GM18502 (cell line): ENCODE results near the gene BCLAF1.

Experiments used
- ATAC-seq: cut with Tn5 transposase; IDR thresholded peaks from one replicate; pipeline ENCODE4 v1.9.1; 2021; ENCODE audit warnings: mild to moderate bottlenecking; ENCODE audit not compliant: unreplicated experiment, poor library complexity

Gene BCLAF1, protein sequence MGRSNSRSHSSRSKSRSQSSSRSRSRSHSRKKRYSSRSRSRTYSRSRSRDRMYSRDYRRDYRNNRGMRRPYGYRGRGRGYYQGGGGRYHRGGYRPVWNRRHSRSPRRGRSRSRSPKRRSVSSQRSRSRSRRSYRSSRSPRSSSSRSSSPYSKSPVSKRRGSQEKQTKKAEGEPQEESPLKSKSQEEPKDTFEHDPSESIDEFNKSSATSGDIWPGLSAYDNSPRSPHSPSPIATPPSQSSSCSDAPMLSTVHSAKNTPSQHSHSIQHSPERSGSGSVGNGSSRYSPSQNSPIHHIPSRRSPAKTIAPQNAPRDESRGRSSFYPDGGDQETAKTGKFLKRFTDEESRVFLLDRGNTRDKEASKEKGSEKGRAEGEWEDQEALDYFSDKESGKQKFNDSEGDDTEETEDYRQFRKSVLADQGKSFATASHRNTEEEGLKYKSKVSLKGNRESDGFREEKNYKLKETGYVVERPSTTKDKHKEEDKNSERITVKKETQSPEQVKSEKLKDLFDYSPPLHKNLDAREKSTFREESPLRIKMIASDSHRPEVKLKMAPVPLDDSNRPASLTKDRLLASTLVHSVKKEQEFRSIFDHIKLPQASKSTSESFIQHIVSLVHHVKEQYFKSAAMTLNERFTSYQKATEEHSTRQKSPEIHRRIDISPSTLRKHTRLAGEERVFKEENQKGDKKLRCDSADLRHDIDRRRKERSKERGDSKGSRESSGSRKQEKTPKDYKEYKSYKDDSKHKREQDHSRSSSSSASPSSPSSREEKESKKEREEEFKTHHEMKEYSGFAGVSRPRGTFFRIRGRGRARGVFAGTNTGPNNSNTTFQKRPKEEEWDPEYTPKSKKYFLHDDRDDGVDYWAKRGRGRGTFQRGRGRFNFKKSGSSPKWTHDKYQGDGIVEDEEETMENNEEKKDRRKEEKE

GRCh38 chr6:136289579-136290409 lies at the start of gene BCLAF1:
TSS of gene BCLAF1 (minus strand) at chr6:136289846. CDS start at chr6:136279866, 9,980 bp downstream.
- peak; percentile 93 for ATAC-seq

DNA sequence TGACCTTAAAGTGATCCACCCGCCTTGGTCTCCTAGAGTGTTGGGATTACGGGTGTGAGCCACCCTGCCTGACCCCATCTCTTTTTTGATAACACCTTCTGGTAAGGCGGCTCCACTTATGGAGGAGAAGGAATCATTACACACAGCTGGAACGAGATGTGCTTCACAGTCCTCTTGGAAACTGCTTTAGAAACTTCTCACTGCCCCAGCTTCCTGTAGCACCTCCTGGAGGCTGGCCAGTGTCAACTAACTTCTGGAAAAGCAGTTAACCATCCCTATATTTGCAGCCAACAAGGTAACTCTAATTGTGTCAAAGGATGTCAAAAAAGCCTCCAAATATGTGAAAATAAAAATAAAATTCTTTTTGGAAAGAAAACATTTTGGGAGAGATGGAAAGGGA lies 48.8 kb upstream of the BCLAF1 start:
- no peak for ATAC-seq

GRCh38 chr6:136337606-136338005 lies 48.0 kb upstream of the BCLAF1 start:
- ATAC-seq: no peak

DNA sequence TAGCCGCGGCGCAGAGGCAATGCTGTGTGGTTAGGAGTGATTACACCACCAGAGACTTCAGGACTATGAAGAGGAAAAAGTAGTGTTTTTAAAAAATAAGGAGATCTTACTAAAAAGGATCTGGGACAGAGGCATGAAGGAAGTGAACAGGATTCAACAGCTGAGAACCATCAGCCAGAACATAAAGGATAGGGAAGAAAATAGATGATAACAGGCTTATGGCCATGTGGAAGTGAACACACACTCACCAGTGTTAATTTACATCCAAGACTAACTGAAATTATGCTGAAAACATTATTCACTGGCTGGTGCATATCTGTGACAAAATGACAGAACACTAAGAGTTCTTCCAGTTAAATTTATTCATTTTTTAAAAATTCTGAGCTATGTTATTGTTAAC lies 47.5 kb upstream of the BCLAF1 start:
- ATAC-seq: no peak

DNA sequence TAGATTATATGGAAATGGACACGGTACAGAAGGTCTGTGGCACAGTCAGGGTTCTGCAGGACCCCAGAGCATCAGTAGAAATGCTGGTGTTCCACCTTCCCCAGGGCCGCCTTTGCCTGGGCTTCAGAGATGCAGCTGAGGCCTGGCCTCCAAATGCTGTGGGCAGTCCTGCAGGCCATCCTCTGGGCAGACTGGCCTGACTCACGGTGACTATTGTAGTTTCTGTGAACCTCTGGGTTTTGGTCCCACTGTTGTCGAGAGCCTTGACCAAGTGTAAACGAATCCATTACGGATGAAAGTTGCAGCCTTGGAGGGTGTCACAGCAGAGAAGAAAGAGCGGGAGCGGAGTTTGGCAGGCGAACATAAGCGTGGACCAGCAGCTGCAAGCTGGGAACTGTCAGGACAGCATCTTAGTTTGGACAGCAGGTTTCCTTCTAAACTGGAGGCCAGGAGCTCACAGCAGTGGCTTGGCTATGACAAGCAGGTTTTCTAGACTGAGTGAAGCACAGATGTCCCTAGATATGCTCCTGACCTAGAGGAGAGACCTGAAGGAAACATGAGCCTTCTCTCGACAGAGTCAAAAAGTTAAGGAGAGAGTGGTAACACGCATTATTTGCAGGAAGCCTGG lies 46.2 kb upstream of the BCLAF1 start:
- no peak for ATAC-seq

DNA sequence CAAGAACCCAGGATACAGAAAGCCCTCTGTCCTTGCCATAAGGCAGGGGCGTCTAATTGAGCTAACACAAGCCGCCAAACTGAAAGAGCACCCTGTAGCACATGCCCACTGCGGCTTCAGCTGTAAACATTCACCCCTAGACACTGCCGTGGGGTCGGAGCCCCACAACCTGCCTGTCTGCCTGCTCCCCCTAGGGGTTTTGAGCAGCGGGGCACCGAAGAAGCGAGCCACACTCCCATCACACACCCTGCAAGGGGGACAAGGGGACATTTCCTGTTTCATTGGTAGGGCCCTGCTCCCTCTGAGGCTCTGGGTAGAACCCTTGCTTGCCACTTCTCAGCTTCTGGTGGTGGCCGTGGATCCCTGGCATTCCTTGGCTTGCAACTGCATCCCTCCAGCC lies 45.2 kb upstream of the BCLAF1 start:
- ATAC-seq: no peak

GRCh38 chr6:136334465-136334846 lies 44.8 kb upstream of the BCLAF1 start:
- ATAC-seq: no peak

DNA sequence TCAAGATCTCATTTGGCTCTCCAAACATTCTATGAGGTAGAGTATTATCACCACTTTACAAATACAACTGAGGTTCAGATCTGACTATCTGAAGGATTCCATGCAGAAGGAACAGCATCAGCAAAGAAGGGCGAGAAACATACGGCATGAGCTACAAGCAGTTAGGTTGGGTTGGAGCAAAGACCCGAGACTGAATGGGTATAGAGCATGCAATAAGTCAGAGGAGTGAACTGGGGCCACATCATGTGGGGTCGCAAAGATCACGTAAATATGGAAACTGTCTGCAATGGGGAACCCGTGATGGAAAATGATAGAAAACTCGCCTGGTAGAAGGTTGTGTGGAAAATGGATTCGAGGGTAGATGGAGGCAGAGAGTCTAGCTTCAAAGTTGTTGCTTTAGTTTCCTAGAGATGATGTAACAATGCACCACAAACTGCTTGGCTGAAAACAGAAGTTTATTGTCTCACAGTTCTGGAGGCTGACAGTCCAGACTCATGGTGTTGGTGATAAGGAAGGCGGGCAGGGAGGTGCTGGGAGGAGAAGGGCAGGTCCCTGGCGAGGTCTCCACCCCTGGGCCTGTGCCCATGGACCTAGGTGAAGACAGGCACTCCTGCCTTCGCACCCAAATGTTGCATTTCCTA lies 44.3 kb upstream of the BCLAF1 start:
- ATAC-seq: no peak

GRCh38 chr6:136331461-136331860 lies 41.8 kb upstream of the BCLAF1 start:
- ATAC-seq: no peak

DNA sequence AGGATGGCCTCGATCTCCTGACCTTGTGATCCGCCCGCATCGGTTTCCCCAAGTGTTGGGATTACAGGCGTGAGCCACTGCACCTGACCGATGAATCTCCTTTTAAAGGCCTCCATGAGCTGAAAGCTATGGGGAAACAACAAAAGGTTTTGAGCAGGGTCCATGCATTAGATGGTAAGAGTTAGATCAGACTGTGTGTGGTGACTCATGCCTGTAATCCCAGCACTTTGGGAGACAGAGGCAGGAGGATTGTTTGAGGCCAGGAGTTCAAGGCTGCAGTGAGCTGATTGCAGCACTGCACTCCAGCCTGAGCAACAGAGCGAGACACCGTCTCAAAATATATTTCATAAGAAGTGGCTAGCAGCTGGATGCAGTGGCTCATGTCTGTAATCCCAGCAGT lies 41.0 kb upstream of the BCLAF1 start:
- no peak for ATAC-seq

DNA sequence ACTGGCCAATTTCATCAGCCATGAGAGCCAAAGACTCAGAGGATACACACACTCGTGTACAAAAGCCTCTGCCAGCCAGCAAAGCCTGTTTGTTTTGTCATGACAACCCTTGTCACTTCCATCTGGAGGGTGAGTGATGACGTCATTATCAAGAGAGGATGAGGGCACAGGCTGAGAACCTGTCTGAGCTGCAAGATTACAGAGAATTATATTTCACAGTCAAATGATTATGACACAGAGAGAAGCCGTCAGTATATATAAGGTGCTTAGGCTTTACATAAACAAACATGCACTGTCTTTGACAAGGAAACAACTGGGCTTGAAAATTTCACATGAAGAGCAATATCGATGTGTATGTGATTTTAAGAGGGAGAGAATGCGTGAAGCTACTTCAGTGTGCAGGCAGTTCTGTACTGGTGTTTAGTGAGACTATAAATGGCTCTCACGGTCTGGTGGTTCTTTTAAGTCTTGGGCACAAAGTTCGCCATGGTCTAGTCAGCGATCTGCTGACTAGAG lies 36.5 kb upstream of the BCLAF1 start:
- no peak for ATAC-seq

- ATAC-seq: no peak
These were observed 35.2 kb upstream of the BCLAF1 start for GRCh38 chr6:136324686-136325380.

DNA sequence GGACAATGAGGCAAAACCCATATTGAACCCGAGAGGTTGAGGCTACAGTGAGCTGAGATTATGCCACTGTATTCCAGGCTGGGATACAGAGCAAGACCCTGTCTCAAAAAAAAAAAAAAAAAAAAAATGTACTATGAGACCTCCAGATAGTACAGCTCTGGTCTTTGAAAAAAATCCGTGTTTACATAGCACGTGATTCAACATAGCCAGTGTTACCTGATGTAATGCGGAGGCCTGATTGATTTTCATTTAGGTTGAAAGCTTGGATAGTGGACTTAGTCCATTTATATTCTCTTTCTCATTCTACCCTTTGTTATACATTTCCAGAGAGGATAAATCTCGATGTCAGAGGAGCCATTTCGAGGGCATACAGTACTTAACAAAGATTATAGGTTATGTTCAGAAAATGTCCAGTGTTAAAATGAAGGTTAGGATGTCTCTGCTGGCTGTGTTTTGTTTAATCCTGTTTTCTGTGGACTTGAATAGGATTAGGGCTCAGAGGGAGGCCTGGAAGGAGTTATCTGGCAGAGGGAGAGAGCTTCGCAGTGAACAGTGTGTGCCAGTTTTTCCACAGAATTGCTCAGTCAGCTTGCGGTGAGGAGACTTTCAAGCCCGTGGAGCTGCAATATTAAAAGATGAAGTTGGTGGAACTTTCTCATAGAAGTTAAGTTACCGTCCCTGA lies 33.9 kb upstream of the BCLAF1 start:
- no peak for ATAC-seq

DNA sequence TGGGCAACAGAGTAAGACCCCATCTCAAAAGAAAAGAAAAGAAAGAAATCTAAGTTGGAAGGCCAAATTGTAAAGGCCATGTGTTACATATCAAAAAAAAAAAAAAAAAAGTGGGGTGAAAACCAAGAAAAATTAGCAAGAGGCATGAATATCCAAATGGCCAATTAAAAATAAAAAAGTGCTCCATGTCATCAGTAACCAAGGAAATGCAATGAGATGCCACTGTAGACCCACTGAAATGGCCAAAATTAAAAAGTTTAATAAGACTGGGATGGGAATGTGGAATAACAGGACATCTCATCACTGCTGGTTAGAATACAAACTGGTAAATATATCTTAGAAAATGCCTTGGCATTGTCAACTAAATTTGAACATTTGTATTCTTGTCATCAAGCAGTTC lies 30.1 kb upstream of the BCLAF1 start:
- ATAC-seq: no peak

DNA sequence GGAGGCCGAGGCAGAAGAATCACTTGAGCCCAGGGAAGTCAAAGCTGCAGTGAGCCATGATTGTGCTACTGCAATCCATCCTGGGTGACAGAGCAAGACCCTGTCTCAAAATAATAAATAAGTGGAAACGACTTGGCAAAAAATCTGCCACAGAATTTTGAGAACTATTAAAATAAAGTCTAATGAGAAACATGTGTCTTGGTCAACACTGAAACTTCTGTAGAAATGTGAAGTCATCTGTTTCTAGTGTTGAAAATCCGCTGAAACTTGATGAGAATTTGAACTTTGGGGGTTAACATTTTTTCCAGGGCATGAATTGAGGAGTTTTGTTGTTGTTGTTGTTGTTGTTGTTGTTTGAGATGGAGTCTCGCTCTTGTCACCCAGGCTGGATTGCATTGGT lies 29.0 kb upstream of the BCLAF1 start:
- ATAC-seq: no peak

GRCh38 chr6:136317971-136318370 lies 28.3 kb upstream of the BCLAF1 start:
- ATAC-seq: no peak

- ATAC-seq: peak; percentile 75
These were observed 27.5 kb upstream of the BCLAF1 start for GRCh38 chr6:136317021-136317694.

DNA sequence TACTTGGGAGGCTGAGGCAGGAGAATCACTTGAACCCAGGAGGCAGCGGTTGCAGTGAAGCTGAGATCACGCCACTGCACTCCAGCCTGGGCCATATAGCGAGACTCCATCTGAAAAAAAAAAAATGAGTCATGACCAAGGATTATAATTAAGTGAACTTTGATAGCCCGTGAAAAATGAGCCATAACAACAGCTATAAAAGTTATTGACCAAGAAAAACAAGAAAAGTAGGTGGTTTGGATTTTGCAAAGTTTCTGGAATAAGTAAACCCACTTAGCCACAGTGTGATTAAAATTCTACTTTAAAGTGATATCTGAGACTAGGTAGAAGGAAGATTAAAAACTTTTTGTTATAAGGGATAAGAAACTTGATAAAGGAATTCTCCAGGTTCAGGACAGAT lies 25.9 kb upstream of the BCLAF1 start:
- ATAC-seq: no peak
